ENCODE results near the gene PTPRN2.

GRCh38 chr7:158133057-158133456 is 454.6 kb downstream of the PTPRN2 start:
- no peak for TF ChIP-seq CTCF (IDR thresholded peaks at IDR 0.05; ENCODE audit: low read depth, low read length)
- TF ChIP-seq MAX (IDR thresholded peaks at IDR 0.05; ENCODE audit: low read depth, low read length) = no peak
